OCI-LY7 (cell line): Measurements from ENCODE around the gene NFIA. TPM values are rescaled to one million over a fixed set of nuclear protein-coding genes. Genes with fewer than 3 reads are reported as not detected.

Experiments
- BruUV-seq: library from RNA; stranded (reverse); fragments of 400-500 nt; replicated peaks from 2 replicates; lab custom pipeline; 2021; lab: Mats Ljungman, UMichigan
- CTCF ChIA-PET: fragments of 300-600 bp; sonication (Branson Sonifier 250); formaldehyde crosslinking; loops from one replicate; lab custom pipeline; 2022; ENCODE audit warnings: antibody characterized with exemption; ENCODE audit not compliant: unreplicated experiment; lab: Charles Lee
- POLR2A ChIA-PET: fragments of 300-600 bp; sonication (Branson Sonifier 250); formaldehyde crosslinking; loops from one replicate; lab custom pipeline; 2022; ENCODE audit warnings: antibody characterized with exemption; lab: Charles Lee
- DNase-seq: peaks from one replicate; pipeline ENCODE4 v3.0.0-alpha.2; 2015; ENCODE audit warnings: low spot score
- H2AFZ ChIP-seq: fragments of 200-600 bp; sonication (generic), shearing (Covaris generic); 2 replicates; pipeline ENCODE4 v1.6.1; 2014; ENCODE audit warnings: mild to moderate bottlenecking, antibody characterized with exemption, low read length, moderate library complexity
- H3K27ac ChIP-seq: fragments of 200-600 bp; sonication (generic); 2 replicates; pipeline ENCODE4 v1.5.1; 2014; ENCODE audit warnings: mixed run types, low read depth, mild to moderate bottlenecking, moderate library complexity, low read length, inconsistent platforms; ENCODE audit not compliant: poor library complexity, severe bottlenecking
- H3K36me3 ChIP-seq: fragments of 200-600 bp; sonication (generic); 2 replicates; pipeline ENCODE4 v1.6.1; 2014; ENCODE audit warnings: mild to moderate bottlenecking, antibody characterized with exemption, low read length, moderate library complexity, mixed read lengths; ENCODE audit not compliant: insufficient read depth
- H3K4me1 ChIP-seq: fragments of 200-600 bp; sonication (generic); 2 replicates; pipeline ENCODE4 v1.5.1; 2014; ENCODE audit warnings: mild to moderate bottlenecking, low read length; ENCODE audit not compliant: insufficient read depth, poor library complexity, severe bottlenecking
- H3K4me2 ChIP-seq: fragments of 200-600 bp; sonication (generic); 2 replicates; pipeline ENCODE4 v1.6.1; 2014; ENCODE audit warnings: mild to moderate bottlenecking, low read length
- H3K4me3 ChIP-seq: fragments of 200-600 bp; sonication (generic); 2 replicates; pipeline ENCODE4 v1.5.1; 2014; ENCODE audit warnings: mild to moderate bottlenecking, low read depth, low read length; ENCODE audit not compliant: poor library complexity, severe bottlenecking
- H3K79me2 ChIP-seq: fragments of 200-600 bp; sonication (generic); 2 replicates; pipeline ENCODE4 v1.6.1; 2016; ENCODE audit warnings: low read depth, mild to moderate bottlenecking, low read length, moderate library complexity, mixed read lengths; ENCODE audit not compliant: insufficient read depth
- H3K9me2 ChIP-seq: fragments of 200-600 bp; sonication (generic); 2 replicates; pipeline ENCODE4 v1.6.1; 2016; ENCODE audit warnings: mild to moderate bottlenecking, low read length, mixed read lengths; ENCODE audit not compliant: insufficient read depth
- H3K9me3 ChIP-seq: fragments of 200-600 bp; sonication (generic); 2 replicates; pipeline ENCODE4 v1.6.1; 2014; ENCODE audit warnings: mild to moderate bottlenecking, mixed run types, low read length, mixed read lengths
- H4K20me1 ChIP-seq: fragments of 200-600 bp; sonication (generic); 2 replicates; pipeline ENCODE4 v1.6.1; 2014; ENCODE audit warnings: mild to moderate bottlenecking, antibody characterized with exemption, low read length, moderate library complexity, mixed read lengths; ENCODE audit not compliant: insufficient read depth
- CTCF ChIP-seq: fragments of 200-600 bp; sonication (generic); conservative IDR thresholded peaks from 2 replicates; pipeline ENCODE4 v1.5.1; 2014; ENCODE audit warnings: mild to moderate bottlenecking, antibody characterized with exemption, low read length, moderate library complexity, mixed read lengths
- EZH2phosphoT487 ChIP-seq: fragments of 200-600 bp; sonication (generic); IDR thresholded peaks from 2 replicates; pipeline ENCODE4 v1.6.1; 2018; ENCODE audit warnings: low read depth, borderline replicate concordance, mild to moderate bottlenecking, mixed run types, antibody characterized with exemption, low read length, moderate library complexity, mixed read lengths
- intact Hi-C: fragments of 100-400 bp; cut with micrococcal nuclease; formaldehyde crosslinking; loops from one replicate; pipeline ENCODE4 v1.10.0; 2022; ENCODE audit not compliant: unreplicated experiment
- total RNA-seq, 2 experiments: library from RNA; depleted of rRNA in 1 of 2; stranded (reverse); fragments of >200 nt in 1 of 2; shearing (Covaris generic) in 1 of 2; gene quantifications; 2 replicates each; pipeline ENCODE4 v1.2.3, GENCODE V29; 2014 to 2022

The NFIA gene
- total RNA-seq, 2 experiments from 2014 or later = 2.8 to 18.8 TPM

GRCh38 chr1:61284248-61284854, 202.0 kb downstream of the NFIA start:
- Histone ChIP-seq H3K4me3 (no peak overlapping the region), H3K9me2 (no peaks in the 10 kb centered on the region), H3K79me2 (no peaks in the 10 kb centered on the region), H3K27ac (no peak overlapping the region), H3K36me3 (no peaks in the 10 kb centered on the region), H4K20me1 (no peaks in the 10 kb centered on the region), H3K9me3 (no peaks in the 10 kb centered on the region), H3K4me1 (no peaks in the 10 kb centered on the region), H3K4me2 (no peak overlapping the region), H2AFZ (no peak overlapping the region)
- no peak for DNase-seq
- BruUV-seq = no TSS peak
- ChIA-PET POLR2A (interaction anchor here (0.6 kb wide), 2 partner anchors 34 to 41 kb away, joined by 3 to 4 read pairs; no protein-coding TSS in a partner anchor), CTCF (no interaction called here)
- TF ChIP-seq CTCF (no peak), EZH2phosphoT487 (no peak)
- intact Hi-C loops = no loop called here

- Histone ChIP-seq H3K4me3 (no peak overlapping the region), H2AFZ (no peak overlapping the region), H3K79me2 (no peaks in the 10 kb centered on the region), H4K20me1 (no peaks in the 10 kb centered on the region), H3K9me3 (no peaks in the 10 kb centered on the region), H3K27ac (no peak overlapping the region), H3K4me2 (no peak overlapping the region), H3K36me3 (no peaks in the 10 kb centered on the region), H3K9me2 (no peaks in the 10 kb centered on the region), H3K4me1 (no peaks in the 10 kb centered on the region)
- intact Hi-C loops = no loop called here
- no TSS peak for BruUV-seq
- POLR2A ChIA-PET = interaction anchor here (0.6 kb wide), 1 partner anchor 41 kb away, joined by 4 read pairs; no protein-coding TSS in a partner anchor
- no peak for TF ChIP-seq CTCF
- no peak for TF ChIP-seq EZH2phosphoT487
- no peak for DNase-seq
- CTCF ChIA-PET = no interaction called here
These were observed 202.6 kb downstream of the NFIA start for GRCh38 chr1:61284936-61285335.

- H3K9me2 ChIP-seq = no peaks in the 10 kb centered on the region
- H4K20me1 ChIP-seq = no peaks in the 10 kb centered on the region
- no peaks in the 10 kb centered on the region for H3K36me3 ChIP-seq
- no peak overlapping the region for H2AFZ ChIP-seq
- ChIA-PET CTCF (no interaction called here), POLR2A (interaction anchor here (0.7 kb wide), 1 partner anchor 35 kb away, joined by 3 read pairs; no protein-coding TSS in a partner anchor)
- no peak overlapping the region for H3K4me3 ChIP-seq
- H3K79me2 ChIP-seq = no peaks in the 10 kb centered on the region
- intact Hi-C loops = no loop called here
- TF ChIP-seq EZH2phosphoT487 = no peak
- TF ChIP-seq CTCF = no peak
- BruUV-seq = no TSS peak
- no peak overlapping the region for H3K4me2 ChIP-seq
- no peak for DNase-seq
- no peak overlapping the region for H3K27ac ChIP-seq
- H3K4me1 ChIP-seq = no peaks in the 10 kb centered on the region
- H3K9me3 ChIP-seq = no peaks in the 10 kb centered on the region
These were observed 203.1 kb downstream of the NFIA start for GRCh38 chr1:61285371-61285885.
